Measurements from ENCODE around the gene CACNA1C.

DNA sequence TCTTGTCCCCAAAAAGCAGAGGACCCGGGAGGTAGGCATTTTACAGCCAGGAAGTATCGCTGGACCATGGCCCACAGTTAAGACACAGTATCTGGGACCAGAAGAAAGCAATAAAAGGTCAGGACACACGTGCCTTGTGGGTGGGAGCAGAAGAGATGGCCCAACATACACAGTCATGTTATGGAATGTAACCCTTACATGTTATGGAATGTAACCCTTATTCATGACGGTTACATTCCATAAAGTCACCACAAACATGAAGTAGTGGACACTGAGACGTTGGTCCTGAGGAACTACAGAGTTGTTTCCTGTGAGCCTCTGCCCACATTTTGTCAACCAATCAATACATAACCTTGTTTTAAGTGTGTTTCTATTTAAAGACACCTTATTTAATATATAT is 456.4 kb downstream of the CACNA1C start:
- TF ChIP-seq, protein P1, sequence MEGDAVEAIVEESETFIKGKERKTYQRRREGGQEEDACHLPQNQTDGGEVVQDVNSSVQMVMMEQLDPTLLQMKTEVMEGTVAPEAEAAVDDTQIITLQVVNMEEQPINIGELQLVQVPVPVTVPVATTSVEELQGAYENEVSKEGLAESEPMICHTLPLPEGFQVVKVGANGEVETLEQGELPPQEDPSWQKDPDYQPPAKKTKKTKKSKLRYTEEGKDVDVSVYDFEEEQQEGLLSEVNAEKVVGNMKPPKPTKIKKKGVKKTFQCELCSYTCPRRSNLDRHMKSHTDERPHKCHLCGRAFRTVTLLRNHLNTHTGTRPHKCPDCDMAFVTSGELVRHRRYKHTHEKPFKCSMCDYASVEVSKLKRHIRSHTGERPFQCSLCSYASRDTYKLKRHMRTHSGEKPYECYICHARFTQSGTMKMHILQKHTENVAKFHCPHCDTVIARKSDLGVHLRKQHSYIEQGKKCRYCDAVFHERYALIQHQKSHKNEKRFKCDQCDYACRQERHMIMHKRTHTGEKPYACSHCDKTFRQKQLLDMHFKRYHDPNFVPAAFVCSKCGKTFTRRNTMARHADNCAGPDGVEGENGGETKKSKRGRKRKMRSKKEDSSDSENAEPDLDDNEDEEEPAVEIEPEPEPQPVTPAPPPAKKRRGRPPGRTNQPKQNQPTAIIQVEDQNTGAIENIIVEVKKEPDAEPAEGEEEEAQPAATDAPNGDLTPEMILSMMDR (conservative IDR thresholded peaks at IDR 0.05 in 1 of 2, IDR thresholded peaks at IDR 0.05 in 1 of 2; ENCODE audit: low read depth in 1 of 2, low read length in 2 of 2), result no peak
- TF ChIP-seq EZH2 (IDR thresholded peaks at IDR 0.05; ENCODE audit: low read length, missing control alignments), result no peak
